Colonic mucosa (tissue), 4 donors: ENCODE measurements around the gene FGD4. TPM values are rescaled to one million over a fixed set of nuclear protein-coding genes. Genes with fewer than 3 reads are reported as not detected.

Source experiments
- DNase-seq: peaks from one replicate; pipeline ENCODE4 v3.0.0-alpha.2; 2020
- H3K27ac ChIP-seq: fragments of 200-600 bp; one replicate; pipeline ENCODE4 v1.8.0; 2021
- H3K27me3 ChIP-seq: fragments of 200-600 bp; one replicate; pipeline ENCODE4 v1.8.0; 2021
- H3K36me3 ChIP-seq: fragments of 200-600 bp; one replicate; pipeline ENCODE4 v1.8.0; 2021
- H3K4me1 ChIP-seq: fragments of 200-600 bp; one replicate; pipeline ENCODE4 v1.8.0; 2021; ENCODE audit warnings: mild to moderate bottlenecking
- H3K4me3 ChIP-seq: fragments of 200-600 bp; one replicate; pipeline ENCODE4 v1.8.0; 2021
- H3K9ac ChIP-seq, 2 donors: one replicate each; pipeline ENCODE4 v1.7.0; 2013; ENCODE audit warnings: control low read depth in 2 of 2, low read depth in 2 of 2, low read length in 2 of 2
- H3K9me3 ChIP-seq: fragments of 200-600 bp; one replicate; pipeline ENCODE4 v1.8.0; 2021
- intact Hi-C: fragments of 100-400 bp; cut with DNase I; formaldehyde crosslinking; loops from one replicate; pipeline ENCODE4 v1.14.1; 2022
- total RNA-seq, 2 donors: library from RNA; stranded (reverse); fragmentation: NEBNext Ultra II Directional in 1 of 2; extraction: Animal tissue kit (Norgen Biotek cat#: 25700) in 1 of 2; gene quantifications; one replicate each; pipeline ENCODE4 v1.2.1, GENCODE V29; 2021
- TF ChIP-seq, protein P1 (sequence below): fragments of 200-600 bp; IDR thresholded peaks from one replicate; pipeline ENCODE4 v1.8.0; 2022; ENCODE audit warnings: antibody characterized with exemption, mild to moderate bottlenecking
- donor health status: healthy.
- donor health status: DM: no; HTN: no; CAD: no.
- donor health status: DM: no; HTN: no; CAD: no.

Gene FGD4
- total RNA-seq, 2 donors from 2014 or later, result 38.4 to 47.6 TPM

- Histone ChIP-seq H3K27me3 (no peaks in the 10 kb centered on the region), H3K9me3 (no peaks in the 10 kb centered on the region), H3K9ac (no peak overlapping the region), H3K36me3 (no peaks in the 10 kb centered on the region), H3K4me3 (no peak overlapping the region), H3K4me1 (no peaks in the 10 kb centered on the region), H3K27ac (no peak overlapping the region)
- DNase-seq, result no peak
- intact Hi-C loops, result no loop called here
- TF ChIP-seq, protein P1, sequence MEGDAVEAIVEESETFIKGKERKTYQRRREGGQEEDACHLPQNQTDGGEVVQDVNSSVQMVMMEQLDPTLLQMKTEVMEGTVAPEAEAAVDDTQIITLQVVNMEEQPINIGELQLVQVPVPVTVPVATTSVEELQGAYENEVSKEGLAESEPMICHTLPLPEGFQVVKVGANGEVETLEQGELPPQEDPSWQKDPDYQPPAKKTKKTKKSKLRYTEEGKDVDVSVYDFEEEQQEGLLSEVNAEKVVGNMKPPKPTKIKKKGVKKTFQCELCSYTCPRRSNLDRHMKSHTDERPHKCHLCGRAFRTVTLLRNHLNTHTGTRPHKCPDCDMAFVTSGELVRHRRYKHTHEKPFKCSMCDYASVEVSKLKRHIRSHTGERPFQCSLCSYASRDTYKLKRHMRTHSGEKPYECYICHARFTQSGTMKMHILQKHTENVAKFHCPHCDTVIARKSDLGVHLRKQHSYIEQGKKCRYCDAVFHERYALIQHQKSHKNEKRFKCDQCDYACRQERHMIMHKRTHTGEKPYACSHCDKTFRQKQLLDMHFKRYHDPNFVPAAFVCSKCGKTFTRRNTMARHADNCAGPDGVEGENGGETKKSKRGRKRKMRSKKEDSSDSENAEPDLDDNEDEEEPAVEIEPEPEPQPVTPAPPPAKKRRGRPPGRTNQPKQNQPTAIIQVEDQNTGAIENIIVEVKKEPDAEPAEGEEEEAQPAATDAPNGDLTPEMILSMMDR, result no peak
Measured at GRCh38 chr12:32596030-32596429, 196.7 kb downstream of the FGD4 start.

DNA sequence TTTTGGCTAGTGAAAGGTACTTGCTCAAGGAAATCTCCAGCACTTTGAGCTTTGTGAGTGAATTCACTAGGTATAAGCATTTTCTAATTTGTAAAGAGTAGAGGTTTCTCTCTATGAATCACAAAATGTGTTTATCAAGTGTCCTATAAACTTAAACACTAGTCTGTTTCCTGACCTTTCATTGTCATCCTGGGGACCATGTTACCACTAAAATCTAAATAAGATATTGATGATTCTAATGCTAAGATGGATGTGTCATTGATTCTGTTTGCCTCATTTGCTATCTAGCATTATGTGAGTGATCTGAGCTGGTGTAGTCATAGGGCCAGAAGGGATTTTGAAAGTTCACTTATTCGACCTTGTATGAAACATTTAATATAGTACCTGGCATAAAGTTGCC is 199.3 kb downstream of the FGD4 start:
- no peak for DNase-seq
- H3K9me3 ChIP-seq, result no peaks in the 10 kb centered on the region
- H3K27me3 ChIP-seq, result no peaks in the 10 kb centered on the region
- H3K36me3 ChIP-seq, result peaks cover 4% of the 10 kb centered on the region
- TF ChIP-seq, protein P1, result no peak
- intact Hi-C loops, result no loop called here
- no peaks in the 10 kb centered on the region for H3K4me1 ChIP-seq
- H3K9ac ChIP-seq, result no peak overlapping the region
- no peak overlapping the region for H3K27ac ChIP-seq
- H3K4me3 ChIP-seq, result no peak overlapping the region

DNA sequence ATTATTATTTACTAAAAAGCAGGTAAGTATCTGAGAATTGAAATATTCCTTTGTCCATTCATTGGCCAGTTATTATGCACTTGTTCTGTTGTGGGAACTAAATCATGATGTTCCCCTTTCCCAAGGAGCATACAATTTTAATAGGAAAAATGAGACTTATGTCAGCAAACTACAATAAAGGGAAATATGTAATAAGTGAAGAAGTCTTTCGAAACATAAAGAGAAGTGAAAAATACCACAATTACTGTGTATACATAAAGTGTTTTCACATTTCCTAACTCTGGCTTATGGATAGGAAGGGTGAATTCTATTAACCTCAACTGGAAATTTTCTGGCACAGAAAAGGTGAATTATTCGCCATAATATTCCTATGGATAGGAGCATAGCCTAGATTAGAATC is 201.3 kb downstream of the FGD4 start:
- intact Hi-C loops, result no loop called here
- DNase-seq, result no peak
- Histone ChIP-seq H3K27me3 (no peaks in the 10 kb centered on the region), H3K9me3 (no peaks in the 10 kb centered on the region), H3K27ac (no peak overlapping the region), H3K4me3 (no peak overlapping the region), H3K4me1 (no peaks in the 10 kb centered on the region), H3K36me3 (peaks cover 4% of the 10 kb centered on the region), H3K9ac (no peak overlapping the region)
- TF ChIP-seq, protein P1, result no peak

- TF ChIP-seq, protein P1, result no peak
- H3K36me3 ChIP-seq, result peaks cover 4% of the 10 kb centered on the region
- H3K9ac ChIP-seq, result no peak overlapping the region
- no peaks in the 10 kb centered on the region for H3K4me1 ChIP-seq
- no peak for DNase-seq
- H3K27me3 ChIP-seq, result no peaks in the 10 kb centered on the region
- H3K4me3 ChIP-seq, result no peak overlapping the region
- intact Hi-C loops, result no loop called here
- no peak overlapping the region for H3K27ac ChIP-seq
- H3K9me3 ChIP-seq, result no peaks in the 10 kb centered on the region
Measured at GRCh38 chr12:32603071-32603470, 203.7 kb downstream of the FGD4 start.

DNA sequence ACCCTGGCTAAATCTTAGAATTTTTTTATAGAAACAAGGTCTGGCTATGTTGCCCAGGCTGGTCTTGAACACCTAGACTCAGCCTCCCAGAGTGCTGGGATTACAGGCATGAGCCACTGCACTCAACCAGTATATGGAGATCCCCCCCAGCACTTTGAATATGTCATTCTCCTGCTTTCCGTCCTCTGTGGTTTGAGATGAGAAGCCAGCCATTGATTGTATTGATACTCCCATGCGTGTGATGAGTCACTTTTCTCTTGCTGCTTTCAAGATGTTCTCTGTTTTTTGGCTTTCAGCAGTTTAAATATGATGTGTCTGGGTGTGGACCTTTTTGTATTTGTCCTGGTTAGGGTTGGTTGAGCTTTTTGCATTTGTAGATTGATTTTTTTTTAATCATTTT is 204.5 kb downstream of the FGD4 start:
- no peaks in the 10 kb centered on the region for H3K4me1 ChIP-seq
- no peaks in the 10 kb centered on the region for H3K9me3 ChIP-seq
- no peak for DNase-seq
- peaks cover 4% of the 10 kb centered on the region for H3K36me3 ChIP-seq
- no peak overlapping the region for H3K27ac ChIP-seq
- H3K27me3 ChIP-seq, result no peaks in the 10 kb centered on the region
- H3K4me3 ChIP-seq, result no peak overlapping the region
- intact Hi-C loops, result no loop called here
- H3K9ac ChIP-seq, result no peak overlapping the region
- TF ChIP-seq, protein P1, result no peak

- peaks cover 4% of the 10 kb centered on the region for H3K36me3 ChIP-seq
- TF ChIP-seq, protein P1, result no peak
- no peak for DNase-seq
- no peaks in the 10 kb centered on the region for H3K27me3 ChIP-seq
- no peaks in the 10 kb centered on the region for H3K9me3 ChIP-seq
- H3K9ac ChIP-seq, result no peak overlapping the region
- no peaks in the 10 kb centered on the region for H3K4me1 ChIP-seq
- no peak overlapping the region for H3K27ac ChIP-seq
- no peak overlapping the region for H3K4me3 ChIP-seq
- intact Hi-C loops, result no loop called here
Measured at GRCh38 chr12:32604565-32604964, 205.2 kb downstream of the FGD4 start.
